GOT3 (cell line): ENCODE measurements around the gene CASTOR1.

Experiments
- DNase-seq: peaks from one replicate; lab custom pipeline; 2025; ENCODE audit warnings: mixed read lengths; lab: John Stamatoyannopoulos, UW

CASTOR1 gene

DNA sequence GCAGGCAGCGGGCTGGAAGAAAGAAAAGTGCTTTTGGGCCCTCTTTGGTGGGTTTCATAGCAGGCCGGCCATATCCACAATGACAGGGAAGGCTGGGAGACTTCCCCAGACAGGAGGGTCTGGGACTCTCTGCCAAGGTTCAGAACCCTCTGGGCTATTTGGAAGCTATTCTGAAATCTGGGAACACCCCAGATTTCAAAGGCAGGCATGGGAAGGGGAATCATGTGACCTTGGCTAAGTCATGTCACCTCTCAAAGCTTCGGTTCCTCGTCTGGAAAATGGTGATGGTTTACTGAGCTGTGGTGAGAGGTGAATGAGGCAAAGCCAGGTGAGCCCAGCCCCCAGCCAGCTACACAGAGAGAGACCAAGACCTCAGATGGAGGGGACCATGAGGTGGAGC lies 4.6 kb downstream of the CASTOR1 start:
- DNase-seq, result no peak

DNA sequence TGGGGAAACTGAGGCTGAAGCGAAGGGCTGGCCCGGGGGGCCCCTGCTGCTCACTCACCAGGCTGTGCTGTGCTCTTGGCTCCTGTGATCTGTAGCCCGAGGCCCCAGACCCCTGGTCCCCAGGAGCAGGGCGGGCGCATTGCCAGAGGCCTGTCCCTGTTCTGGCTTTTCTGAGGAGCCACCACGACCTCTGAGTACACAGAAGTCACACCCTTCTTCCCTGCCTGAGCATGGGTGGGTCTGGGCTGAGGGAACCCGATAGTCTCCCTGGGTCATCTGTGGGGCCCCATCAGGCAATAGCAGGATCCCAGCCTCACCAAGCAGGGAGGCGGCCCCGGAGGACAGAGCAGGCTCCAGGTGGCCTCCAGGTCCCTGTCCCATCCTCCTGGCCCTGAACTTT lies 5.1 kb downstream of the CASTOR1 start:
- no peak for DNase-seq

GRCh38 chr22:30283342-30283741 lies 6.0 kb downstream of the CASTOR1 start:
- no peak for DNase-seq

DNA sequence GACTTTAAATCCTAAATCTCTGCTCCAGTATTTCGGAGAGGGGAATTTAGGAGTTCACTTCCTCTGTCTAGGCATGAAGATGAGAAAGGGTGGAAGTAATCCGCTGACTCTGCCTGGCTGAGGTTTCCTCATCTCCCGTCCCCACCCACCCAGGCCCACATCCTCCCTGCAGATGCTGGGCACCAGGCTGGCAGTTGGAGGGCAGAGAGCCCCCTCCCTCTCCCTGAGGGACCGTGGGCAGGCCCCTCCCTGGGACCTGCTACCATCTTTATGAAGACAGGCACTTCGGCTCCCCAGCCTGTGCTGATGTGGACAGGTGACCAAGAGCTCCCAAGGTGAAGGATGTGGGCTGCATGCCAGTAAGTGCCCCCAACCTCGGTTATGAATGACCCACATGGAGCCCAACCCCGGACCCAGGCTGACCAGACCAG lies 6.7 kb downstream of the CASTOR1 start:
- DNase-seq, result no peak

GRCh38 chr22:30280505-30280904 lies 8.8 kb downstream of the CASTOR1 start:
- no peak for DNase-seq

GRCh38 chr22:30279932-30280331 lies 9.4 kb downstream of the CASTOR1 start:
- DNase-seq, result no peak

DNA sequence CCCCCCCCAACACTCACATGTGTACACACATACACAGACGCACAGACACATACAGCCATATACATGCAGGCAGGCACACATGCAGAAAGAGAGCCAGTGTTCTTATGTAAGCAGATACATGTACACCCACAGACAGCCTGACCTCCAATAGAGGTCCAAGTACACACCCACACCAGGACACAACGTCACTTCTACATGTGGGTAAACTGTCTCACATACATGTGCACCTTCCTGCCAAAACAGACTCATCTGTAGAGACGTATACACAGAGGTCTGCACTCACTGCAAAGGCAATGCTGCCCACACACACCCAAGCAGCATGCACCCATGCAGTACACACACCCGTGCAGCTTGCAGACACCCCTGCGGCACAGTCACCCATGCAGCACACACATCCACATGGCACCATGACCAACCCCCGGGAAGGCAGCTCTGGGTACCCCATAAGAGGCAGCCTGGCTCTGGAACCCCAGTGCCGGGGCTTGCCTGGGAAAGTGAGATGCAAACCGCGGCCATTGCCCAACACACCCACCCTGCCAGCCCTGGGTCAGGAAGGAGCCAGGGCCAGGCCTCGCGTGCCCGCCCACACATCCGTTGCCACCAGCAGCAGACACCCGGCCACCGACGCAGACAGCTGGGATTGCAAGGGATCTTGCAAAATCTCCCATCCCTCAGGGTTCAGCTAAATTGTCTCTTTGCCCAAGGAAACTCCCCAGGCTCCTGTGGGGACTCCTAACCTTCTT lies 10.1 kb downstream of the CASTOR1 start:
- no peak for DNase-seq

DNA sequence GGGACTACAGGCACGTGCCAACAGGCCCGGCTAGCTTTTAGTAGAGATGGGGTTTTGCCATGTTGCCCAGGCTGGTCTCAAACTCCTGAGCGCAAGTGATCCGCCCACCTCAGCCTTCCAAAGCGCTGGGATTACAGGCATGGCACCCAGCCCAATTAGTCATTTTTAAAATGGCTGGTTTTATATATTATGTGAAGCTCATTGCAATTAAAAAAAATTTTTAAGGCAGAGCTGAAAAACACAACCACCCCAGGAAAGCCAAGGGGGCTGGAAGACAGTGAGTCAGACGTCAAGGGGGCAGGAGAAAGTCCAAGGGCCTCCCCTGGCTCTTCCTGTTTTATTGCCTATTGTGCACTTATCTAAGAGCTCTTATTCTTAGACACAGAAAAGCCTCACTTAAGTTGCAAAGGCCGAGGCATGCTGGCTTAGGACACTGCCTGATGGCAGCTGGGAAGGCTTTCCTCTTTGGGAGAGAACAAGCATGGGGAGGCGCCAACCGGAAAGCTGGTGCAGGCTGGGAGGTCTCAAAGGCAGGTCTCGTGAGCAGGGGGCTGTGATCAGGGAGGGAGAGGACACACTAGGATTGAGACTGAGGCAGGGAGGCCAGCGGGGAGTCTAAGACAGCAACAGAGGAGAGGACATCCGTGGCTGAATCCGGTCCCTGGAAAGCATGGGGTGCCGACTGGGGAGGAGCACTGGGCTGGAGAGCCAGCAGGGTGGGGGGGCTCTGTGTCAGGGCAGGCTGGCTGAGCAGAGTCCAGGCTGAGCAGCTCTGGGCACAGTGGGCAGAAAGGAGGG lies 11.6 kb downstream of the CASTOR1 start:
- DNase-seq, result peak; percentile 50

DNA sequence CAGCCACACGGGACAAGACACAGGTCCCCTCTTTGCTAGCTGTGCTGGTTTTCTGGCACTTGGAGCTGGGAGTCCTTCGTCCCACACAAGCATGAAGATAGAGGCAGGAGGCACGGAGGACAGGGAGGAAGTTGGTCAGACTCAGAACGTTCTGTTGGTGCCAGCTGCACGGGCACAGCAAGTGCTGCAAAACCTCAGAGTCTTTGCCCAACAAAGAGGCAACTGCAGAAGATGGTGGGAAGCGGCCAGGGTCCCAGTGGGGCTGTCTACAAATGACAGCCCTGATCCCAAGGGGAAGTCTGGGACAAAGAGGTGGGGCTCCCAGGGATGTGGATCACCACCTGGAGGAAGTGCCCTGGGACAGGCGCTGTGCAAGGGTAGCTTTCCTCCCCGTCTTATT lies 13.3 kb downstream of the CASTOR1 start:
- no peak for DNase-seq

DNA sequence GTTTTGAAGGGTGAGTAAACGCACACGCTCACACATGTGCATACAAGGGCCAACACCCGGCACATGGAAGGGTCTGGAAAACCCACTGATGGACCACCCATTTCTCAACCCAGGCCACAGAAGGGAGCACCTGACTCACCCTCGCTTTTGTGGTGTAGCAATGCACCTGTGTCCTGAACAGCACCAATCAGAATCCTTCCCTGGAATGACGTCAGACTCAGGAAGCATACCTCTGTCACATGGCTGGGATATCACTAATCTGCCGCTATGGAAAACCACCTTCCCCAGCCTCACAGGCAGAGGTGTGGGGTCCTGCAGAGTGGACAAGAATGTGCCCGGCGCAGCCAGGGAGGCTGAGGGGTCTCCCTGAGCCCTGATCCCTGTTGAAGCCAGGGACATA lies 13.7 kb downstream of the CASTOR1 start:
- DNase-seq, result no peak

GRCh38 chr22:30274437-30274812 lies 14.9 kb downstream of the CASTOR1 start:
- DNase-seq, result no peak

DNA sequence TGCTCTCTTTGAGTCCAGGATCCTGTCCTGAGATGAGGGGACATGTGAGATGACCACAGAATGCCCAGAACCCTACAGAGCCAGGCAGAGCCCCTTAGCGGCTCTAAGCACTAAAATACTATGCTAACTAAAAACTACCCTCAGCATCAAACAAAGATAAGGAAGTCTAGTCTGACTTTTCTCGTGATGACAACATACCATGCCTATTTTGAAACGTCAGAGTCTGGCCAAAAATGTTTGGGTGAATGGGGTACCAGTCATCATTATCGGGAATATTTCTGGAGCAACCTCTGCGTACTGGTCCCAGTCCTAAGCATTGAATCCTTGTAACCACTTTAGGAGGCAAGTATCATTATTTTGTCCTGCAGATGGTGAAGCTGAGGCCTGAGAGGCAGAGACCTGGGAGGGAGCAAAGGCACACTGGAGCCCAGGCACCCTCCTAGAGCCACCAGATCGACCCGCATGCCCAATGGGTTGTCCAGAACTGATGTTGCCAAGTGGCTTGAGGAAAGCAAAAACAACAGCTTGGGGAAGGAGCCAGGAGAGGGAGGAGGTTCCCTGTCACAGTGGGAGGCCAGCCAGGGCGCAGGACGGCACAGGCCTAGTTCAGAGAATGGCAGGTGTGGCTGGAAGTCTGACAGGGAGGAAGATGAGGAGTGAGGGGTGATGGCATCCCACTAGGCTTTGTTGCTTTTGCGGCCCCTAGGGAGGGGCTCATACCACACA lies 15.4 kb downstream of the CASTOR1 start:
- no peak for DNase-seq

DNA sequence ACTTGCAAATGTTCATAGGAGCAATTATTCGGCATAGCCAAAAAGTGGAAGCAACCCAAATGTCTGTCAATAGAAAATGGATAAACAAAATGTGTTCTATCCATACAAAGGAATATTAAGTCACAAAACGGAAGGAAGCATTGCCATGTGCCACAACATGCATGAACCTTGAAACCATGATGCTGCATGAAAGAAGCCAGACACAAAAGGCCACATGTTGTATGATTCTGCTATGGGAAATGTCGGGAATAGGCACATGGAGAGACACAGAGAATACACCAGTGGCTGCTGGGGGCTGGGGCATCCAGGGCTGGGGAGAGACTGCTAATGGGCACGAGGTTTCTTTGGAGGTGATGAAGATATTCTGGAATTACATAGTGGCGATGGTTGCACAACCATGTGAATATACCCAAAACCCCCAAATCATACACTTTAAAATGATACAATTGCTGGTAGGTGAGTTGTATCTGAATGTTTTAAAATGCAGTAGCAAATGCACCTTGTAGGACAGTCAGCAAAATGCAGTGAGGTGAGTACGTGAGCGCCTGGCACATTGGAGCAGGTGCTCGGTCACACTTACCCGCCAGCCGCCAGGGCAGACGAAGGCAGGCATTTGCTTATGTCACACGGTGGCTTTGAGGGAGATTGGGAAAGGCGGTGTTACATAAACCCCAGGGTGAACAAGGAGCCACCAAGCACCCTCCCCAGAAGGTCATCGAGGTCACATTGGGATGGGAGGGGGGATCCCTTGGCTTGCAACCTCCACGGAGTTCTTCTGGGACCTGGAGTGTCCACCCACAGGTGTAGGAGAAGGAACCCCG lies 16.3 kb downstream of the CASTOR1 start:
- DNase-seq, result no peak

GRCh38 chr22:30270832-30271231 lies 18.5 kb downstream of the CASTOR1 start:
- DNase-seq, result no peak

GRCh38 chr22:30268331-30268730 lies 21.0 kb downstream of the CASTOR1 start:
- DNase-seq, result no peak

- DNase-seq, result no peak
These were observed 21.7 kb downstream of the CASTOR1 start for GRCh38 chr22:30267382-30268302.

GRCh38 chr22:30266445-30267381 lies 22.6 kb downstream of the CASTOR1 start, which contains the start of gene OSM:
Gene OSM (minus strand): TSS chr22:30266851. CDS start chr22:30266799, 52 bp downstream.
- no peak for DNase-seq

- no peak for DNase-seq
These were observed 23.4 kb downstream of the CASTOR1 start for GRCh38 chr22:30265823-30266444.

DNA sequence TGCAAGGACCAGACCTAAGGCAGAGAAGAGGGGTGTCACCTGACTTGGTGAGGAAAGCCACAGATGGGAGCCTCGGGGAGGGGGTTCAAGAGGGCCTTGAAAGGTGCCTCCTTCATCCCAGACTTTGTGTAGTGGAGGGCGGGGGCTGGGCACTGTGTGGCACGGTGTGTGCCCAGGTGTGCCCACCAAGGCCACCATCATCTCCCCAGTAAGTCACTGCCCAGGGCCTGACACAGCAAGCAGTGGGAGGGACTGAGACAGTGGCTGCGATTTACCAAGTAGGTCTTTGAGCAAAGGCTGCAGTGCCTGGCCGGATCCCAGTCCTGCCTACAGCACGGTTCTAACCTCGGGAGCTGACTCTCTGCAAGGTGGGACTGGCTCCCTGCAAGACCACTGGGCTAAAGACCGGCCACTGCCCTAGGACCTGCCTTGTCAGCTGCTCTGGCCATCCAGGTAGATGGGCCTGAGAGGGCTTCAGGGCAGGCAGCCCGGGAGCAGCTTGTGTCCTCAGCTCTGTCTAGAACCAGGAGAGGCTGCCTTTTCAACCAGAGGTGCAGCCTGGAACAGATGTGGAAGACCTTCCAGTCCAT lies 24.1 kb downstream of the CASTOR1 start:
- DNase-seq, result no peak
